ENCODE data around the gene PRPSAP2. TPM values are rescaled to one million over a fixed set of nuclear protein-coding genes. Genes with fewer than 3 reads are reported as not detected.

Gene PRPSAP2
- total and polyA plus RNA-seq, 2 of the 4 experiments (the other 2 are of a cell fraction): 22.9 to 28.1 TPM

GRCh38 chr17:18964018-18964351, 106.1 kb downstream of the PRPSAP2 start:
- H3K56ac ChIP-seq (ENCODE audit: extremely low read depth, insufficient read depth, low read length): no peak overlapping the region
- no peak overlapping the region for H3K4me3 ChIP-seq (ENCODE audit: insufficient read depth, low read depth, low read length)
- BruUV-seq (replicated peaks): no TSS peak
- H3K36me3 ChIP-seq (ENCODE audit: control insufficient read depth, insufficient read depth, low read length): no peaks in the 10 kb centered on the region
- H3K18ac ChIP-seq (ENCODE audit: low read depth, low read length): no peak overlapping the region
- peaks cover 23% of the 10 kb centered on the region for H3K4me1 ChIP-seq (ENCODE audit: control insufficient read depth, insufficient read depth, low read length)
- ATAC-seq (ENCODE audit: low read depth): no peak
- no peak overlapping the region for H4K5ac ChIP-seq (ENCODE audit: low read depth, low read length)
- H3K4me2 ChIP-seq (ENCODE audit: low read depth, low read length): no peak overlapping the region
- H4K20me1 ChIP-seq (ENCODE audit: insufficient read depth, low read length): no peaks in the 10 kb centered on the region
- no peak overlapping the region for H3K27ac ChIP-seq (ENCODE audit: insufficient read depth, low read length)
- no peaks in the 10 kb centered on the region for H3K27me3 ChIP-seq (ENCODE audit: control insufficient read depth, insufficient read depth, low read length)
- peaks cover 4% of the 10 kb centered on the region; the same call in 1 of the 2 replicates for H3K9me1 ChIP-seq (ENCODE audit: insufficient read depth, low read length)
- intact Hi-C loops (cut with micrococcal nuclease): no loop called here
- H4K8ac ChIP-seq (ENCODE audit: low read depth in 2 of 2, low read length in 2 of 2): no peak overlapping the region
- no peak overlapping the region for H2BK20ac ChIP-seq (ENCODE audit: low read depth, low read length)
- H3K9ac ChIP-seq (ENCODE audit: low read depth, low read length): no peak overlapping the region
- H2AK5ac ChIP-seq (ENCODE audit: low read depth, low read length): peak overlapping the region; percentile 2; the same call in 1 of the 2 replicates
- no peak overlapping the region for H2BK15ac ChIP-seq (ENCODE audit: low read depth, low read length)
- H3K4ac ChIP-seq (ENCODE audit: low read depth, low read length): peak overlapping the region; percentile 9; the same call in 1 of the 2 replicates
- H2AFZ ChIP-seq (replicated peaks; ENCODE audit: low read length, poor library complexity): no peak overlapping the region
- no peak overlapping the region for H2BK120ac ChIP-seq (ENCODE audit: low read depth, low read length)
- no peak for TF ChIP-seq RAD21 (IDR thresholded peaks at IDR 0.05; ENCODE audit: low read length)
- no peak for TF ChIP-seq MXI1 (IDR thresholded peaks at IDR 0.05; ENCODE audit: borderline replicate concordance, low read depth, low read length)
- no peak for TF ChIP-seq USF2 (IDR thresholded peaks at IDR 0.05; ENCODE audit: low read depth, low read length)
- no peak for TF ChIP-seq MAZ (IDR thresholded peaks at IDR 0.05; ENCODE audit: borderline replicate concordance, low read depth, low read length)
- no peak for TF ChIP-seq SMC3 (IDR thresholded peaks at IDR 0.05; ENCODE audit: low read depth, low read length)
- TF ChIP-seq RFX5 (IDR thresholded peaks at IDR 0.05; ENCODE audit: low read depth, low read length): no peak
- TF ChIP-seq RCOR1 (IDR thresholded peaks at IDR 0.05; ENCODE audit: insufficient replicate concordance, low read length): no peak
- TF ChIP-seq POLR2A (IDR thresholded peaks at IDR 0.05; ENCODE audit: low read depth, low read length): no peak
- no peak for TF ChIP-seq CTCF (conservative IDR thresholded peaks at IDR 0.05; ENCODE audit: low read depth, low read length)
- TF ChIP-seq MAFK (IDR thresholded peaks at IDR 0.05; ENCODE audit: low read depth, low read length): no peak
- TF ChIP-seq BHLHE40 (IDR thresholded peaks at IDR 0.05; ENCODE audit: low read depth, low read length): no peak
- no peak for TF ChIP-seq ELK1 (IDR thresholded peaks at IDR 0.05; ENCODE audit: borderline replicate concordance, low read depth, low read length)
- no peak for TF ChIP-seq CEBPB (IDR thresholded peaks at IDR 0.05; ENCODE audit: low read depth, low read length)
- H3K9me3 ChIP-seq (ENCODE audit: control insufficient read depth, insufficient read depth, low read length): no peaks in the 10 kb centered on the region
- H3K14ac ChIP-seq (replicated peaks; ENCODE audit: low read depth, low read length): no peak overlapping the region
- H4K91ac ChIP-seq (ENCODE audit: insufficient read depth, low read depth, low read length): no peak overlapping the region
- H2BK5ac ChIP-seq (ENCODE audit: low read depth, low read length, poor library complexity, severe bottlenecking): no peak overlapping the region
- 80% methylated on average over 1 of the region's 9 CpGs; no CpG with 5 or more reads in 1 of the 2 experiments for WGBS, 2 experiments (ENCODE audit: extremely low coverage in 2 of 2, insufficient read length in 1 of 2)
- in situ Hi-C loops (cut with MboI; ENCODE audit: low sequenced_read_pairs): no loop called here
- H3K23ac ChIP-seq (ENCODE audit: low read depth, low read length): no peak overlapping the region
- POLR2A ChIA-PET (ENCODE audit: unreplicated experiment): no interaction called here
- CTCF ChIA-PET: no interaction called here
- no peak for DNase-seq
- dilution Hi-C loops (cut with HindIII; ENCODE audit: low sequenced_read_pairs, unreplicated experiment): no loop called here
- peak overlapping the region; percentile 5 for H2AK9ac ChIP-seq (replicated peaks; ENCODE audit: low read depth, low read length, poor library complexity)
- H3K79me1 ChIP-seq (ENCODE audit: low read depth in 1 of 2, low read length in 2 of 2): no peaks in the 10 kb centered on the region; a peak in 1 of 4 replicates
